ENCODE measurements around the gene SPHK2.
"Not testable (repeated sequence)": the region's sequence is repeated elsewhere in the genome, so short reads cannot be mapped to it uniquely, and the experiment has no call there.

Gene SPHK2, protein sequence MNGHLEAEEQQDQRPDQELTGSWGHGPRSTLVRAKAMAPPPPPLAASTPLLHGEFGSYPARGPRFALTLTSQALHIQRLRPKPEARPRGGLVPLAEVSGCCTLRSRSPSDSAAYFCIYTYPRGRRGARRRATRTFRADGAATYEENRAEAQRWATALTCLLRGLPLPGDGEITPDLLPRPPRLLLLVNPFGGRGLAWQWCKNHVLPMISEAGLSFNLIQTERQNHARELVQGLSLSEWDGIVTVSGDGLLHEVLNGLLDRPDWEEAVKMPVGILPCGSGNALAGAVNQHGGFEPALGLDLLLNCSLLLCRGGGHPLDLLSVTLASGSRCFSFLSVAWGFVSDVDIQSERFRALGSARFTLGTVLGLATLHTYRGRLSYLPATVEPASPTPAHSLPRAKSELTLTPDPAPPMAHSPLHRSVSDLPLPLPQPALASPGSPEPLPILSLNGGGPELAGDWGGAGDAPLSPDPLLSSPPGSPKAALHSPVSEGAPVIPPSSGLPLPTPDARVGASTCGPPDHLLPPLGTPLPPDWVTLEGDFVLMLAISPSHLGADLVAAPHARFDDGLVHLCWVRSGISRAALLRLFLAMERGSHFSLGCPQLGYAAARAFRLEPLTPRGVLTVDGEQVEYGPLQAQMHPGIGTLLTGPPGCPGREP

DNA sequence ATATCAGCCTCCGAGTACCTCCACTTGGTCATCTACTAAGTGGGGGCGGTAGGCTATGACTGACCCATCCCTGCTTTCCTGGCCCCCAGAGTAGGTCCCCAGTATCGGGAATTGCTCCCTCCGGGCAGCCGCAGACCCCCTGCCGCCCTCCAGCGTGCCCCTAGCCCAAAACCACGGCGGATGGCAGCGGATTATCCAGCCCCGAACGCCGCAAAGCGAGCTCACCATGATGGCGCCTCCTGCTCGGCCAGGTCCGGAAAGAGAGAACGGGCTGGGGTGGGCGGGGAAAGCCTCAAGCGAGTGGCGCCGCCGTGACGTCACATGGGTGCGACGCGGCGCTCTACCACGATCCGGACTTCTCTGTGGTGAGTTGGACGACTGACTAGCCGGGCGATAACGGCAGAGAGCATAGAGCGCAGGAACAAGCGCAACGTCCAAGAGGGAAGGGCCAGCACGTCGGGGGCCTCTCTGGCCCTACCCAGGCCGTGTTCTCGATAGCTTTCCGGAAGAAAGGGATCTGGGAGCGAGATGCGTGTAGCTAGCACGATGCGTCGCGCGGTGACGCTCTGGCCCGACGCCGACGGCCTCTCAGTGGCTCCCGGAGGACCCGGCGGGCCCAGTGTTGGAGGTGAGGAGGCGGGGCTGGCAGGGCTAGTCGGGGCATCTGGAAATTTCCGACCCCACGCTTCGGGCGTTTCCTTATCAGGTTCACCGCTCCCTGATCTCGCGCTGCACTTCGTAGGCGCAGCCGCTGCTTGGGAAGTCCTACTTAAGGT is at the start of gene SPHK2, which contains the start of gene RPL18:
Gene SPHK2, plus strand, starts transcription at position 591 of the 776 bp plus-strand sequence. CDS start 1,009 bp downstream, outside the sequence.
Gene RPL18, minus strand, starts transcription at position 263 of the 776 bp plus-strand sequence. Its CDS starts 35 bp downstream, at position 228.
- peak; percentile 99 for DNase-seq (ENCODE audit: low spot score)
- TF ChIP-seq, protein P1, sequence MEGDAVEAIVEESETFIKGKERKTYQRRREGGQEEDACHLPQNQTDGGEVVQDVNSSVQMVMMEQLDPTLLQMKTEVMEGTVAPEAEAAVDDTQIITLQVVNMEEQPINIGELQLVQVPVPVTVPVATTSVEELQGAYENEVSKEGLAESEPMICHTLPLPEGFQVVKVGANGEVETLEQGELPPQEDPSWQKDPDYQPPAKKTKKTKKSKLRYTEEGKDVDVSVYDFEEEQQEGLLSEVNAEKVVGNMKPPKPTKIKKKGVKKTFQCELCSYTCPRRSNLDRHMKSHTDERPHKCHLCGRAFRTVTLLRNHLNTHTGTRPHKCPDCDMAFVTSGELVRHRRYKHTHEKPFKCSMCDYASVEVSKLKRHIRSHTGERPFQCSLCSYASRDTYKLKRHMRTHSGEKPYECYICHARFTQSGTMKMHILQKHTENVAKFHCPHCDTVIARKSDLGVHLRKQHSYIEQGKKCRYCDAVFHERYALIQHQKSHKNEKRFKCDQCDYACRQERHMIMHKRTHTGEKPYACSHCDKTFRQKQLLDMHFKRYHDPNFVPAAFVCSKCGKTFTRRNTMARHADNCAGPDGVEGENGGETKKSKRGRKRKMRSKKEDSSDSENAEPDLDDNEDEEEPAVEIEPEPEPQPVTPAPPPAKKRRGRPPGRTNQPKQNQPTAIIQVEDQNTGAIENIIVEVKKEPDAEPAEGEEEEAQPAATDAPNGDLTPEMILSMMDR (IDR thresholded peaks at IDR 0.05; ENCODE audit: extremely low read depth, insufficient read depth, missing control alignments): no peak
- in situ Hi-C loops (cut with MboI; ENCODE audit: low pct_unique_long_range_greater_than_20kb, low sequenced_read_pairs, unreplicated experiment): no loop called here

DNA sequence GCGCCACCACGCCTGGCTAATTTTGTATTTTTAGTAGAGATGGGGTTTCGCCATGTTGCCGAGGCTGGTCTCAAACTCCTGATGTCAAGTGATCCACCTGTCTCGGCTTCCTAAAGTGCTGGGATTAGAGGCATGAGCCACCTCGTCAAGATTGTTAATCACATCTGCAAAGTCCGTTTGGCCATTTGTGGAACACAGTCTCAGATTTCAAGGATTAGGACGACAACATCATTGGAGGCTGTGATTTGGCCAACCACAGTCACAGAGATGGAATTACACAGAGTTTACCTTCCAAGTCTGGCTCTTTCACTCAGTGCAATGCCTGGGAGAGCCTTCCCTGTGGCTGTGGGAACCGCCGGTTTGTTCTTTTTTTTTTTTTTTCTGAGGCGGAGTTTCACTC is 49.5 kb upstream of the SPHK2 start:
- in situ Hi-C loops (cut with MboI; ENCODE audit: low pct_unique_long_range_greater_than_20kb, low sequenced_read_pairs, unreplicated experiment): no loop called here
- DNase-seq (ENCODE audit: low spot score): no peak
- TF ChIP-seq, protein P1 (IDR thresholded peaks at IDR 0.05; ENCODE audit: extremely low read depth, insufficient read depth, missing control alignments): no peak

DNA sequence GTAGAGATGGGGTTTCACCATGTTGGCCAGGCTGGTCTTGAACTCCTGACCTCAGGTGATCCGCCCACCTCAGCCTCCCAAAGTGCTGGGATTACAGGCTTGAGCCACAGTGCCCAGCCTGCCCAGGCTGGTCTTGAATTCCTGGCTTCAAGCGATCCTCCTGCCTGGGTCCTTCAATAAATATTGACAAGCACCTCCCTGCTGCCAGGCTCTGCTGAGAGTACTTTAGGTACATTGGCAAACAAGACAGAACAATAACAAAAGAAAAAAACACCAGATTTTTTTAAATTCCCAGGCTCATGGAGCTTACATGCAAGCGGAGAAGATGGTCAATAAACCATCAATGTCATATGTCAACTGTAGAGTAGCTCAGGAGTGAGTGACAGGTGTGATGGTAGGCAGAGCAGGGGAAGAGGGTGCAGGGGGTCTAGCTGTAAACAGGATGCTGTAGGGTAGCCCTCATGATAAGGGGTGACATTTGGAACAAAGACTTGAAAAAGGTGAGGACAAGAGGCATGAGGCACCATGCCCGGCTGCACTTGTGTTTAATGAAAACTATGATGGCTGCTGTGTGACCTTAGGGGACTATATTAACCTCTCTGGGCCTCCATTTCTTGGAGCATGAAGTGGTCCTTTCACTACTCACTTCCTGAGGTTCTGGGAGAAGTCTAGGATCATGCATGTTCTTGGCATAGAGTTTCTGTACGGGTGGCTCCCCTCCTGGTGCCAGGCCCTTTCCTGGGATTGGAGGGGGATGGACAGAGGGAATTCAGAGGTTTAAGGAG is 47.7 kb upstream of the SPHK2 start:
- DNase-seq (ENCODE audit: low spot score): no peak
- in situ Hi-C loops (cut with MboI; ENCODE audit: low pct_unique_long_range_greater_than_20kb, low sequenced_read_pairs, unreplicated experiment): no loop called here
- TF ChIP-seq, protein P1 (IDR thresholded peaks at IDR 0.05; ENCODE audit: extremely low read depth, insufficient read depth, missing control alignments): no peak

DNA sequence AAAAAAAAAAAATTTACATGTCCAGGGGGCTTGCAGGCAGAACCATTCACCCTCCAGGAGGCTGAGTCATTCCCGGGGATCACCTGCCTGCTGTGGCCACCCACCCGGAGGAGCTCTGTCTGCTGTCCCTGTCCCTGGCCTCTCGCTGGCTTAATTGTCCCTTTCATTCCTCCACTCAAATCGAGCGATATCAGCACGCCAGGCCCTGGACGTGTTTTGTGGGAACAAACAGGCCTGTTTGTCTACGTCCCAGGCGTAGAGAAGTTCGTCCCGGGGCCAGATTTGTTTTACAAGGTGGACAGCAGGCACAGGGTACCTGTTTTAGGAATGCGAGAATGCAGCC is 46.2 kb upstream of the SPHK2 start:
- in situ Hi-C loops (cut with MboI; ENCODE audit: low pct_unique_long_range_greater_than_20kb, low sequenced_read_pairs, unreplicated experiment): no loop called here
- TF ChIP-seq, protein P1 (IDR thresholded peaks at IDR 0.05; ENCODE audit: extremely low read depth, insufficient read depth, missing control alignments): no peak

DNA sequence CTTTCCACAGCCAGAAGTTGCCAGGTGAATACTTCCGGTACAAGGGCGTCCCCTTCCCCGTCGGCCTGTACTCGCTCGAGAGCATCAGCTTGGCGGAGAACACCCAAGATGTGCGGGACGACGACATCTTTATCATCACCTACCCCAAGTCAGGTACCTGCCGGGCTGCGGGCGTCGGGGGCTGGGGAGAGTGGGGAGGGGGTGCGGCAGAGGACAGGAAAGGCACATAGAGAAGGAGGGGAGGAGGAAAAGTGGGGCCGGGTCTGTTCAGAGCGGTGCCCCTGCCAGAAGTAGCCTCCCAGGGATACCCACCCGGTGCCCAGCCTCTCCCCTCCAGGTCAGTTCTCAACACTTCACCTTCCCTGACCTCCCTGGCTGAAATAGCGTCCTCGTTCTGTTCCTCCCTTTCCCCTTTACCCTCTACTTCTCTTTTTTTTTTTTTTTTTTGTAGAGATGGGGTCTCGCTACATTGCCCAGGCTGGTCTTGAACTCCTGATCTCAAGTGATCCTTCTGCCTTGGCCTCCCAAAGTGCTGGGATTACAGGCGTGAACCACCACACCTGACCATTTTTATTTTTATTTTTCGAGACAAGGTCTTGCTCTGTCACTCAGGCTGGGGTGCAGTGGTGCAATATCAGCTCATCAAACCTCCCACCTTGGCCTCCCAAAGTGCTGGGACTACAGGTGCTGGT is 43.2 kb upstream of the SPHK2 start:
- in situ Hi-C loops (cut with MboI; ENCODE audit: low pct_unique_long_range_greater_than_20kb, low sequenced_read_pairs, unreplicated experiment): no loop called here
- DNase-seq (ENCODE audit: low spot score): no peak
- TF ChIP-seq, protein P1 (IDR thresholded peaks at IDR 0.05; ENCODE audit: extremely low read depth, insufficient read depth, missing control alignments): no peak

More for the DNA sequence above, 46.2 kb upstream of the SPHK2 start:
- no peak for DNase-seq (ENCODE audit: low spot score)

DNA sequence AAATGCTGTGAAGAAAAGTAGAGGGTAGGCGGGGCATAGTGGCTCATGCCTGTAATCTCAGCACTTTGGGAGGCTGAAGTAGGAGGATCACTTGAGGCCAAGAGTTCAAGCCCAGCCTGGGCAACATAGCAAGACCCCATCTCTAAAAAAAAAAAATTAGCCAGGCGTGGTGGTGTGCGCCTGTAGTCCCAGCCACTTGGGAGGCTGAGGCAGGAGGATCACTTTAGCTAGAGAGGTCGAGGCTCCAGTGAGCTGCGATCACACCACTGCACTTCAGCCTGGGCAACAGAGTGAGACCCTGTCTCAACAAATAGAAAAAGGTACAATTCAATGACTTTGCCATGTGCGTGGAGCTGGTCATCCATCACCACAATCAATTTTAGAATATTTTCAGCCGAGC is 41.4 kb upstream of the SPHK2 start:
- in situ Hi-C loops (cut with MboI; ENCODE audit: low pct_unique_long_range_greater_than_20kb, low sequenced_read_pairs, unreplicated experiment); DNase-seq (ENCODE audit: low spot score): not testable (repeated sequence)
